Colonic mucosa (tissue), 4 donors: ENCODE measurements around the gene AFF1. TPM values are rescaled to one million over a fixed set of nuclear protein-coding genes. Genes with fewer than 3 reads are reported as not detected.
A peak's percentile ranks its signal among the peaks of the same experiment; 100 is the strongest.

ENCODE experiments used
- DNase-seq: peaks from one replicate; pipeline ENCODE4 v3.0.0-alpha.2; 2020
- H3K27ac ChIP-seq: fragments of 200-600 bp; one replicate; pipeline ENCODE4 v1.8.0; 2021
- H3K27me3 ChIP-seq: fragments of 200-600 bp; one replicate; pipeline ENCODE4 v1.8.0; 2021
- H3K36me3 ChIP-seq: fragments of 200-600 bp; one replicate; pipeline ENCODE4 v1.8.0; 2021
- H3K4me1 ChIP-seq: fragments of 200-600 bp; one replicate; pipeline ENCODE4 v1.8.0; 2021; ENCODE audit warnings: mild to moderate bottlenecking
- H3K4me3 ChIP-seq: fragments of 200-600 bp; one replicate; pipeline ENCODE4 v1.8.0; 2021
- H3K9ac ChIP-seq, 2 donors: one replicate each; pipeline ENCODE4 v1.7.0; 2013; ENCODE audit warnings: control low read depth in 2 of 2, low read depth in 2 of 2, low read length in 2 of 2
- H3K9me3 ChIP-seq: fragments of 200-600 bp; one replicate; pipeline ENCODE4 v1.8.0; 2021
- intact Hi-C: fragments of 100-400 bp; cut with DNase I; formaldehyde crosslinking; loops from one replicate; pipeline ENCODE4 v1.14.1; 2022
- total RNA-seq, 2 donors: library from RNA; stranded (reverse); fragmentation: NEBNext Ultra II Directional in 1 of 2; extraction: Animal tissue kit (Norgen Biotek cat#: 25700) in 1 of 2; gene quantifications; one replicate each; pipeline ENCODE4 v1.2.1, GENCODE V29; 2021
- TF ChIP-seq, protein P1 (sequence below): fragments of 200-600 bp; IDR thresholded peaks from one replicate; pipeline ENCODE4 v1.8.0; 2022; ENCODE audit warnings: antibody characterized with exemption, mild to moderate bottlenecking
- donor health status: healthy.
- donor health status: DM: no; HTN: no; CAD: no.
- donor health status: DM: no; HTN: no; CAD: no.

AFF1 gene
- total RNA-seq, 2 donors from 2014 or later: 73.5 to 104 TPM

- intact Hi-C loops: no loop called here
- Histone ChIP-seq H3K9me3 (no peaks in the 10 kb centered on the region), H3K4me3 (no peak overlapping the region), H3K27ac (no peak overlapping the region), H3K4me1 (no peaks in the 10 kb centered on the region), H3K36me3 (no peaks in the 10 kb centered on the region), H3K9ac (no peak overlapping the region), H3K27me3 (no peaks in the 10 kb centered on the region)
- DNase-seq: no peak
- TF ChIP-seq, protein P1, sequence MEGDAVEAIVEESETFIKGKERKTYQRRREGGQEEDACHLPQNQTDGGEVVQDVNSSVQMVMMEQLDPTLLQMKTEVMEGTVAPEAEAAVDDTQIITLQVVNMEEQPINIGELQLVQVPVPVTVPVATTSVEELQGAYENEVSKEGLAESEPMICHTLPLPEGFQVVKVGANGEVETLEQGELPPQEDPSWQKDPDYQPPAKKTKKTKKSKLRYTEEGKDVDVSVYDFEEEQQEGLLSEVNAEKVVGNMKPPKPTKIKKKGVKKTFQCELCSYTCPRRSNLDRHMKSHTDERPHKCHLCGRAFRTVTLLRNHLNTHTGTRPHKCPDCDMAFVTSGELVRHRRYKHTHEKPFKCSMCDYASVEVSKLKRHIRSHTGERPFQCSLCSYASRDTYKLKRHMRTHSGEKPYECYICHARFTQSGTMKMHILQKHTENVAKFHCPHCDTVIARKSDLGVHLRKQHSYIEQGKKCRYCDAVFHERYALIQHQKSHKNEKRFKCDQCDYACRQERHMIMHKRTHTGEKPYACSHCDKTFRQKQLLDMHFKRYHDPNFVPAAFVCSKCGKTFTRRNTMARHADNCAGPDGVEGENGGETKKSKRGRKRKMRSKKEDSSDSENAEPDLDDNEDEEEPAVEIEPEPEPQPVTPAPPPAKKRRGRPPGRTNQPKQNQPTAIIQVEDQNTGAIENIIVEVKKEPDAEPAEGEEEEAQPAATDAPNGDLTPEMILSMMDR: no peak
These were observed 32.9 kb upstream of the AFF1 start for GRCh38 chr4:86901864-86902263.

- intact Hi-C loops: no loop called here
These were observed 26.6 kb upstream of the AFF1 start for GRCh38 chr4:86908251-86908657.

DNA sequence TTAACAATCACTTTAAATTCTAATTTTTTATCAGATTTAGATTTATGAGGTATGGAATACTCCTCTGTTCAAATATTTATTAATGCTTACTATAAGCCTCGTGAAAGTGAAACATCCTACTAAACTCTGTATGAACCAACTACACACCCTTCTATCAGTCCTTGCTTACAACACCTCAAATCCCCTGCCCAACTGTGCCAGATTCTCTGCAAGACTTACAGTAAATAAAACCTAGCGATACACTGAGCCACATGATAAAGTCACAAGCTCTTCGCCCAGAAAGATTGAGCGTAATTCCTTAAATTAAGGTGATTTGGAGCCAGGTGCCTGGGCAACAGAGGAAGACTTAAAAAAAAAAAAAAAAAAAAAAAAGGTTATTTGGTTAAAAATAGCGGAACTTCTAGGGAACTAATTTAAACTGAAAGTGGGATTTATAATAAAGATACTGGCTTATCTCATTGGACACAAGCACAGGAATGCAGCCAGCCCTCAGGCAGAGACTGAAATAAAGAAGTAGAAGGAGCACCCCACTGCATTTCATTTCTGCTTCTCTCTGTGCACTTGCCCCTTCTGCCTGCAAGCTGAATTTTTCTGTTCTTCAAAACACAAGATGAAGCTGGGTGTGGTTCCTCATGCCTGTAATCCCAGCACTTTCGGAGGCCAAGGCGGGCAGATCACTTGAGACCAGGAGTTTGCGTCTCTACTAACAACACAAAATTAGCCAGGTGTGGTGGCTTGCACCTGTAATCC lies 25.1 kb upstream of the AFF1 start:
- intact Hi-C loops: no loop called here

More at GRCh38 chr4:86908251-86908657, 26.6 kb upstream of the AFF1 start:
- peak overlapping the region; percentile 17 for H3K27ac ChIP-seq
- H3K4me1 ChIP-seq: no peaks in the 10 kb centered on the region
- no peaks in the 10 kb centered on the region for H3K36me3 ChIP-seq
- no peak for DNase-seq
- H3K9me3 ChIP-seq: no peaks in the 10 kb centered on the region
- no peaks in the 10 kb centered on the region for H3K27me3 ChIP-seq
- no peak overlapping the region for H3K4me3 ChIP-seq
- TF ChIP-seq, protein P1: no peak
- no peak overlapping the region for H3K9ac ChIP-seq

GRCh38 chr4:86910369-86910768 lies 24.4 kb upstream of the AFF1 start:
- H3K4me3 ChIP-seq: no peak overlapping the region
- no peaks in the 10 kb centered on the region for H3K27me3 ChIP-seq
- H3K36me3 ChIP-seq: no peaks in the 10 kb centered on the region
- TF ChIP-seq, protein P1: no peak
- H3K4me1 ChIP-seq: no peaks in the 10 kb centered on the region
- H3K9ac ChIP-seq: no peak overlapping the region
- no peak overlapping the region for H3K27ac ChIP-seq
- no peaks in the 10 kb centered on the region for H3K9me3 ChIP-seq
- intact Hi-C loops: no loop called here
- DNase-seq: no peak

More for the DNA sequence above, 25.1 kb upstream of the AFF1 start:
- no peaks in the 10 kb centered on the region for H3K36me3 ChIP-seq
- H3K4me3 ChIP-seq: no peak overlapping the region
- TF ChIP-seq, protein P1: no peak
- H3K9me3 ChIP-seq: no peaks in the 10 kb centered on the region
- no peak overlapping the region for H3K9ac ChIP-seq
- H3K27me3 ChIP-seq: no peaks in the 10 kb centered on the region
- no peak for DNase-seq
- no peak overlapping the region for H3K27ac ChIP-seq
- no peaks in the 10 kb centered on the region for H3K4me1 ChIP-seq

- DNase-seq: no peak
- intact Hi-C loops: no loop called here
- no peaks in the 10 kb centered on the region for H3K9me3 ChIP-seq
These were observed 23.8 kb upstream of the AFF1 start for GRCh38 chr4:86910820-86911684.

More at GRCh38 chr4:86910820-86911684, 23.8 kb upstream of the AFF1 start:
- no peak overlapping the region for H3K27ac ChIP-seq
- H3K9ac ChIP-seq: no peak overlapping the region
- no peaks in the 10 kb centered on the region for H3K4me1 ChIP-seq
- TF ChIP-seq, protein P1: no peak
- H3K27me3 ChIP-seq: no peaks in the 10 kb centered on the region
- no peaks in the 10 kb centered on the region for H3K36me3 ChIP-seq
- H3K4me3 ChIP-seq: no peak overlapping the region
